ENCODE results near the gene GALNTL6.

DNA sequence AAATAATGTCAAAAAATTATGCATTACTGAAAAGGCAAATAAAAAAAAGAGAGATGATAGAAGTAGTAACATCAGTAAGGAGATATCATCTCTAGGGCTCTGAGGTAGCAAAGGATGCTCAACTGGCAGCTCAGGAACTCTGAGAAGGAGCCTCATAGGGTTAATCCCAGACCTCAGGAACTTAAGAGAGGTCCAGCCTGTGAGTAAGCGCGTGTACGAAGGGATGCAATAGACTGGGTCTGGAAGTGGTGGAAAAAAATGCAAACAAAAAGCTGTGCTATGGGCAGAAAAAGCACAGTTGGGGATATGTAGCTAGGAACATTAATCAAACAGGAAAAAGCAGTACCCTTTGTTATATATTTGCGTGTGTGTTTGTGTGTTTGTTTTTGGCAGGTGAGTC, 282.0 kb downstream of the GALNTL6 start:
- TF ChIP-seq REST (IDR thresholded peaks at IDR 0.05; ENCODE audit: unreplicated experiment), result no peak
- TF ChIP-seq POLR2AphosphoS5 (IDR thresholded peaks at IDR 0.05; ENCODE audit: low read depth), result no peak
- no peak for TF ChIP-seq CTCF (conservative IDR thresholded peaks at IDR 0.05; ENCODE audit: low read depth in 2 of 2)
- no peak for TF ChIP-seq EZH2 (IDR thresholded peaks at IDR 0.05; ENCODE audit: low read depth, unreplicated experiment)
- TF ChIP-seq NANOG (IDR thresholded peaks at IDR 0.05; ENCODE audit: borderline replicate concordance), result no peak
- TF ChIP-seq EZH2phosphoT487 (IDR thresholded peaks at IDR 0.05; ENCODE audit: unreplicated experiment), result no peak
- no peak for TF ChIP-seq JUNB (IDR thresholded peaks at IDR 0.05; ENCODE audit: unreplicated experiment)
